Neural cell (in vitro differentiated cells): ENCODE measurements around the gene AGTR1. TPM values are rescaled to one million over a fixed set of nuclear protein-coding genes. Genes with fewer than 3 reads are reported as not detected.

ENCODE experiments used
- H2AFZ ChIP-seq: fragments of 200-600, 300-800 bp; sonication (generic), shearing (Covaris generic); 2 replicates; pipeline ENCODE4 v1.6.0; 2014; ENCODE audit warnings: low read depth, mild to moderate bottlenecking, antibody characterized with exemption, low read length, moderate library complexity
- H3F3A ChIP-seq: fragments of 200-600 bp; shearing (Covaris generic); 2 replicates; pipeline ENCODE4 v1.6.1; 2016; ENCODE audit warnings: mild to moderate bottlenecking, moderate library complexity, mixed read lengths, antibody characterized with exemption, low read length; ENCODE audit not compliant: insufficient read depth, poor library complexity, severe bottlenecking
- H3K27ac ChIP-seq: fragments of 200-600, 300-800 bp; sonication (generic), shearing (Covaris generic); 2 replicates; pipeline ENCODE4 v1.5.1; 2014; ENCODE audit warnings: mild to moderate bottlenecking, low read length, moderate library complexity
- H3K27me3 ChIP-seq: fragments of 300-800, 200-600 bp; sonication (generic), shearing (Covaris generic); 2 replicates; pipeline ENCODE4 v1.6.0; 2014; ENCODE audit warnings: mild to moderate bottlenecking, low read depth, low read length, moderate library complexity; ENCODE audit not compliant: insufficient read depth
- H3K36me3 ChIP-seq: fragments of 300-800, 200-600 bp; sonication (generic), shearing (Covaris generic); 2 replicates; pipeline ENCODE4 v1.5.1; 2014; ENCODE audit warnings: mild to moderate bottlenecking, antibody characterized with exemption, low read length, moderate library complexity; ENCODE audit not compliant: insufficient read depth
- H3K4me2 ChIP-seq: fragments of 300-800, 200-600 bp; sonication (generic), shearing (Covaris generic); 2 replicates; pipeline ENCODE4 v1.6.0; 2014; ENCODE audit warnings: mild to moderate bottlenecking, low read length
- H3K4me3 ChIP-seq: fragments of 300-800, 200-600 bp; sonication (generic), shearing (Covaris generic); 2 replicates; pipeline ENCODE4 v1.5.1; 2014; ENCODE audit warnings: mild to moderate bottlenecking, low read length, moderate library complexity
- H3K79me2 ChIP-seq: fragments of 200-600 bp; shearing (Covaris generic); replicated peaks from 2 replicates; pipeline ENCODE4 v1.6.0; 2014; ENCODE audit warnings: mild to moderate bottlenecking, low read length, moderate library complexity; ENCODE audit not compliant: insufficient read depth
- H3K9ac ChIP-seq: fragments of 300-800, 200-600 bp; sonication (generic), shearing (Covaris generic); 2 replicates; pipeline ENCODE4 v1.6.1; 2016; ENCODE audit warnings: mild to moderate bottlenecking, low read length, mixed read lengths
- H3K9me2 ChIP-seq: fragments of 200-600 bp; shearing (Covaris generic); 2 replicates; pipeline ENCODE4 v1.6.1; 2016; ENCODE audit warnings: mild to moderate bottlenecking, low read length, mixed read lengths; ENCODE audit not compliant: insufficient read depth
- H3K9me3 ChIP-seq: fragments of 200-600, 300-800 bp; sonication (generic), shearing (Covaris generic); 2 replicates; pipeline ENCODE4 v1.6.1; 2016; ENCODE audit warnings: mild to moderate bottlenecking, mixed run types, low read length, moderate library complexity, mixed read lengths
- H4K20me1 ChIP-seq: fragments of 200-600 bp; shearing (Covaris generic); 2 replicates; pipeline ENCODE4 v1.6.1; 2016; ENCODE audit warnings: mild to moderate bottlenecking, mixed run types; ENCODE audit not compliant: insufficient read depth
- CTCF ChIP-seq: fragments of 450-650 bp; IDR thresholded peaks from 2 replicates; pipeline ENCODE4 v1.5.1; 2014; ENCODE audit warnings: antibody characterized with exemption, mild to moderate bottlenecking, moderate library complexity; ENCODE audit not compliant: poor library complexity, severe bottlenecking
- EP300 ChIP-seq: fragments of 450-650 bp; conservative IDR thresholded peaks from 2 replicates; pipeline ENCODE4 v1.6.1; 2014; ENCODE audit warnings: antibody characterized with exemption, mild to moderate bottlenecking, moderate library complexity; ENCODE audit not compliant: poor library complexity, severe bottlenecking
- EZH2 ChIP-seq: fragments of 200-600, 300-800 bp; shearing (Covaris generic), sonication (generic); IDR thresholded peaks from 2 replicates; pipeline ENCODE4 v1.6.1; 2014; ENCODE audit warnings: antibody characterized with exemption, low read length, borderline replicate concordance, mild to moderate bottlenecking; ENCODE audit not compliant: insufficient read depth, poor library complexity, severe bottlenecking
- MXI1 ChIP-seq: fragments of 450-650 bp; conservative IDR thresholded peaks from 2 replicates; pipeline ENCODE4 v1.6.1; 2014; ENCODE audit warnings: antibody characterized with exemption, mild to moderate bottlenecking; ENCODE audit not compliant: poor library complexity, severe bottlenecking
- POLR2AphosphoS5 ChIP-seq: IDR thresholded peaks from 2 replicates; pipeline ENCODE4 v1.6.1; 2012
- RAD21 ChIP-seq: fragments of 450-650 bp; conservative IDR thresholded peaks from 2 replicates; pipeline ENCODE4 v1.6.1; 2014; ENCODE audit warnings: antibody characterized with exemption, mild to moderate bottlenecking, moderate library complexity
- REST ChIP-seq: IDR thresholded peaks from 2 replicates; pipeline ENCODE4 v1.6.1; 2012; ENCODE audit warnings: borderline replicate concordance
- SMC3 ChIP-seq: fragments of 450-650 bp; conservative IDR thresholded peaks from 2 replicates; pipeline ENCODE4 v1.6.1; 2014; ENCODE audit warnings: antibody characterized with exemption, mild to moderate bottlenecking, moderate library complexity; ENCODE audit not compliant: poor library complexity
- TAF1 ChIP-seq: IDR thresholded peaks from 2 replicates; pipeline ENCODE4 v1.6.1; 2012; ENCODE audit warnings: low read depth
- polyA plus RNA-seq: library from polyadenylated mRNA; depleted of rRNA; stranded (reverse); fragments of >200 nt; gene quantifications from 2 replicates; pipeline ENCODE4 v1.2.3, GENCODE V29; 2014

The AGTR1 gene
- polyA plus RNA-seq, 1 donor from 2014 or later: 1.3 TPM

- TF ChIP-seq EZH2: no peak
- no peak for TF ChIP-seq CTCF
- no peak for TF ChIP-seq TAF1
- no peak for TF ChIP-seq MXI1
- Histone ChIP-seq H3K4me3 (no peak overlapping the region), H3K4me2 (no peak overlapping the region), H4K20me1 (no peaks in the 10 kb centered on the region), H3F3A (no peaks in the 10 kb centered on the region), H3K9ac (no peak overlapping the region), H3K9me2 (no peaks in the 10 kb centered on the region), H3K9me3 (no peaks in the 10 kb centered on the region), H3K36me3 (no peaks in the 10 kb centered on the region), H3K27me3 (no peaks in the 10 kb centered on the region), H3K27ac (no peak overlapping the region), H3K79me2 (no peaks in the 10 kb centered on the region), H2AFZ (no peak overlapping the region)
These were observed 7.6 kb downstream of the AGTR1 start for GRCh38 chr3:148705314-148705713.

GRCh38 chr3:148707601-148708380 is 10.1 kb downstream of the AGTR1 start:
- Histone ChIP-seq H3K27me3 (no peaks in the 10 kb centered on the region), H3K27ac (no peak overlapping the region), H4K20me1 (no peaks in the 10 kb centered on the region), H3K9ac (no peak overlapping the region), H3K36me3 (no peaks in the 10 kb centered on the region), H3K4me3 (no peak overlapping the region), H2AFZ (no peak overlapping the region), H3K79me2 (no peaks in the 10 kb centered on the region), H3F3A (no peaks in the 10 kb centered on the region), H3K4me2 (no peak overlapping the region), H3K9me3 (no peaks in the 10 kb centered on the region), H3K9me2 (no peaks in the 10 kb centered on the region)
- TF ChIP-seq MXI1 (no peak), EP300 (no peak), POLR2AphosphoS5 (no peak), RAD21 (no peak), SMC3 (no peak), REST (no peak), TAF1 (no peak), CTCF (no peak), EZH2 (no peak)
